GM19238 (cell line): ENCODE data around the gene SRPRB.

Source experiments
- DNase-seq: peaks from one replicate; pipeline ENCODE4 v3.0.0; 2011; ENCODE audit warnings: low spot score; ENCODE audit not compliant: insufficient read length

Gene SRPRB, protein sequence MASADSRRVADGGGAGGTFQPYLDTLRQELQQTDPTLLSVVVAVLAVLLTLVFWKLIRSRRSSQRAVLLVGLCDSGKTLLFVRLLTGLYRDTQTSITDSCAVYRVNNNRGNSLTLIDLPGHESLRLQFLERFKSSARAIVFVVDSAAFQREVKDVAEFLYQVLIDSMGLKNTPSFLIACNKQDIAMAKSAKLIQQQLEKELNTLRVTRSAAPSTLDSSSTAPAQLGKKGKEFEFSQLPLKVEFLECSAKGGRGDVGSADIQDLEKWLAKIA

DNA sequence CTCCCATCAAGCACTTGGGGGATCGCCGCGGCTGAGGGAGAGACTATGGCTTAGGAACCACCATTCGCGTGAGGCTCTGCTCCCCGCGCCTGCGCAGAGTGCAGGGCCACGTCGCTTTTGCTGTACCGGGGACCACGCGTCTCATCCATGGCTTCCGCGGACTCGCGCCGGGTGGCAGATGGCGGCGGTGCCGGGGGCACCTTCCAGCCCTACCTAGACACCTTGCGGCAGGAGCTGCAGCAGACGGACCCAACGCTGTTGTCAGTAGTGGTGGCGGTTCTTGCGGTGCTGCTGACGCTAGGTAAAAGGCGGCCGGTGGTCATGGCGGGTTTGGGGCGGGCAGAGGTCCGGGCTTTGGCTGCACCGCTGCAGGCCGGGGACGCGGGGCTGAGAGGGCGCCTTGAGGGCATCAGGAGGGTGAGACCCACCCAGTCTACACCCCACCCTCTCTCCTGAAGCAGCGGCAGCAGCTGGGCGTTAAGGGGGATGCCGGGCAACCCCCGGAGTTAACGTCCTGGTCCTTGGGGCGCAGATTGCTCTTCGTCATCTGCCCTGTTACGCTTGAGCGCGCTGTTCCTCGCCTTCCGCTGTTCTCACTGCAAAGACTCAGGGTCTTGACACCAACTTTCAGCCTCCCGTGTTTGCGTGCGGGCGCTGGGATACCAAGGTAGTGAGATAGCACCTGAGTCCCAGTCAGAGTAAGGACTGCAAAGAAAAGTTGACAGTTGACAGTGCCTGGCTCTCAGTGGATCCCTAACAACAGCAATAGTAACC, at the start of gene SRPRB:
Gene SRPRB, plus strand, starts transcription at position 114 of the 774 bp plus-strand sequence. Its CDS starts 34 bp downstream, at position 148.
- peak; percentile 97 for DNase-seq

DNA sequence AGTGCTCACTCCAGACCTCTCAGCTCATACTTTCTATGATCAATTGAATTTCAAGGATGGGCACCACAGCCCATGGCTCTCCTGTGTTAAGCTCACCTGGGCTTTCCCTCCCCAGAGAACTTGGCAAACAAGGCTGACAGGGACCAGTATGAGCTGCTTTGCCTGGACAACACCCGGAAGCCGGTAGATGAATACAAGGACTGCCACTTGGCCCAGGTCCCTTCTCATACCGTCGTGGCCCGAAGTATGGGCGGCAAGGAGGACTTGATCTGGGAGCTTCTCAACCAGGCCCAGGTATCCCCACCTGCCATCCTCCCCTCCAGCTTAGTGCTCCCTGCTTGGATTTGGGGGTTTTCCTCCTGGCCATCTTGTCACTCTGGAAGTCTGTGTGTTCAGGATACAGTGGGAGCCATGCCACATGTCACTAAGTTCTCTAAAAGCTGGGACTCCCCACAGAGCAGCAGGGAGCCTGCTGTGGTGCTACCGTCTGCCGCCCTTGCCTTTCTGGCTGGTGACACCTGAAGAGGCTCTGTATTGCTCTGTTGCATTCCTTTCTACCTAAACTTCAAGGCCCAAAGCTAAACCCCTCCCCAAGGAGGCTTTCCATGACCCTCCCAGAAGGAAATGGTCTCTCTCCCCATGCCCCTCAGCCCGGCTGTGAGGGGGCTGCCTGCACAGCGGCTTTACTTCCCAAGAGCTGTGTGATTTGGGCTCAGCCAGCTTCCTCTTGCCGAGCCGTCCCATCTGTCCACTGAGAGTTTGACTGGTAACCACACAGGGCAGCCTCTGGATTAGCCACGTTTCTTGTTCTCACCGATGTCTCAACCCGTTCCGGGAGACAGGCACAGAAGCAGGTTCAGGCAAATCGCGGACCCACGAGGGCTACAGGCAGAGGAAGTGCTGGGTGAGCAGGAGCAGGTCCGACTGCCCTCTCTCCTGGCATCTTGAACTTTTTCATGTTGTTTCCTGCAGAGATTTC, 48.6 kb upstream of the SRPRB start:
- no peak for DNase-seq

DNA sequence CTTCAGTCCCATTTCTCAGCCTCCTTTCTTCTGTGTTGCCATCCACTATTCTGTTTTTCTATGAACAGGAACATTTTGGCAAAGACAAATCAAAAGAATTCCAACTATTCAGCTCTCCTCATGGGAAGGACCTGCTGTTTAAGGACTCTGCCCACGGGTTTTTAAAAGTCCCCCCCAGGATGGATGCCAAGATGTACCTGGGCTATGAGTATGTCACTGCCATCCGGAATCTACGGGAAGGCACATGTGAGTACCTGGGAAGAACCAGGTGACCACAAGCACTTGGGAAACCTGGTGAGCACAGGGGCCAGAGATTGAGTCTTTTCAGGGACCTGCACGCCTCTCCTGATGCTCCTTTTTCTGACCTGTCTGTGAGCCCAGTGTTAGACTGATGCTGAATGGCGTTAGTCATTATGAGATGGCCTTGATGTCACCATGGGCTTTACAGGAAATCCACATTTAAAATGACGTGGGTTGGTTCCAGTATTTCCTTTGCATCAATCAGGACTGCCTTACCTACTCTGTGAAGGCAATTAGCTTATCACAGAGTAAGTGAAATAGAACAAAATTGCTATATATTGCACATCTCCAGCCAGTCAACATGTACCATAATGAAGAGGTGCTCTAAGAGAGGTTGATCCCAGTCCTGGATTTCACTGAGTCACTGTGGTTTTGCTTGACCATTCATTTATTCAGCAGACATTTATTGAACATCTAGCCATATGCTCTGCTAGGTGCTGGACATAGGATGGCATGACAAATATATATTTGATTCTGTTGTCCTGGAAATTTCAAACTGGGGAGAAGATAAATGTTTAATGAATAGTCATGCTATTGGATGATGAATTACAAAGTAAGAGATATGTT, 47.7 kb upstream of the SRPRB start:
- no peak for DNase-seq

DNA sequence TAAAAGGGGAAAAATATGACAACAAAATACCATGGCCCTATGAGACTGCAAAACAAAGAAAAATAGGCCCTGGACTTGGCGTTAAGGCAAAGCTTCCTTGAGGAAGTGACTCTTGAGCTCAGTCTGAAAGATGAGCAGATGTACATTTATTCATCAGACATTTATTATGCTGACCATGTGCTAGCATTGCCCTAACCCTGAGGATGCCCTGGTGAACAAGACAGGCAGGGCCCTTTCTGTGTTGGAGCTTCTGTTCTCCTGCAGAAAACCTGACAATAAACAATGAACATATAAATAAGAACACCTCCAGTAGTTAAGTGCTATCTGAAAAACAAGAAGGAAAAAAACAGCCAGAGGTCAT, 47.1 kb upstream of the SRPRB start:
- DNase-seq = no peak

DNA sequence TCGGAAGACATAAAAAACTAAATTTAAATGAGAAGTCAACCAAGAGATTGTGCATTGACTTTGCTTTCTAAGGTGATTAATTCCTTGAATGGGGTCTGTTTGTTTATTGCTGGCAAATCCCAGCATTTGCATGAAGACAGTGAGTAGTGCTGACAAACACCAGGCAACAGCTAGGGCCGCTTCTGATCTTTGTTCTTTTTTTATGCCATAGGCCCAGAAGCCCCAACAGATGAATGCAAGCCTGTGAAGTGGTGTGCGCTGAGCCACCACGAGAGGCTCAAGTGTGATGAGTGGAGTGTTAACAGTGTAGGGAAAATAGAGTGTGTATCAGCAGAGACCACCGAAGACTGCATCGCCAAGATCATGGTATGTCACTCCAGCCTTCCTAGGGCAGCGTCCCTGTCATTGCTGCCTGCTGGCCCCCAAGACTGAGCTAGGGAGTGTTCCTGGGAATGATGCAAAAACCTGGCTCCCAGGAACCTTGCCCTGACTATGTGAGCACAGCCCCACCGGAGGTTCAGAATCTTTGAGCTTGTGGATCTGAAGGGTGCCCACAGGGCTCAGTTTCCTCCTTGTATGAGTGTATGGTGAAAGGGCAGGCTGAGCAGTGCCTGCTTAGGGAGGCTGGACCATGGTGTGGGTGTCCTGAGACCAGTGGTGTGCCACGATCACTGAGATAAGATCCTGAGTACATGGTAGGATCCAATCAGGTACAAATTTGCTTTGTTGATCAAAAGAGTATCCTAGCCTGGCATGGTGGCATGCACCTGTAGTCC, 46.5 kb upstream of the SRPRB start:
- DNase-seq = no peak

DNA sequence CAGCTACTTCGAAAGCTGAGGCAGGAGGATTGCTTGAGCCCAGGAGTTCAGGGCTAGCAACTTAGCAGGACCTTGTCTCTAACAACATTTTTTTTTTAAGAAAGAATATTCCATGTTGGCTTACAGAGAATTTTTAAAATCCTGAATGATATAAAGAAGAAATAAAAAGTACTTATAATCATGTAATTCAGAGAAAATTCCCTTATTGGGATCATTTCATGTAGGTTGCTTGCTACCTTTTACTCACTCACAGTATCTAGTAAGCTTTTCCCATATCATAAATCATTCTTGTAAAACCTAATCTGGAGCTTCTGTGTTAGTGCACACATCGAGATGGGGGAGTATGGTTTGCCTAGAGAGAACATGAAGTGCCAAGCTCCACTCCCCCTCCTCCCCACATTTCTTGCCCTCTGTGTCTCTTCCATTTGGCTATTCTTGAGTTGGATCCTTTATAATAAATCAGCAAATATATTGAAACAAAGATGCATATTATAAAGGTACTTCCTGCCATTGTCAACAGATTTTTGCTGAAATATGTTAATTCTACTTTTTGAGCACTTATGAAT, 45.8 kb upstream of the SRPRB start:
- no peak for DNase-seq

DNA sequence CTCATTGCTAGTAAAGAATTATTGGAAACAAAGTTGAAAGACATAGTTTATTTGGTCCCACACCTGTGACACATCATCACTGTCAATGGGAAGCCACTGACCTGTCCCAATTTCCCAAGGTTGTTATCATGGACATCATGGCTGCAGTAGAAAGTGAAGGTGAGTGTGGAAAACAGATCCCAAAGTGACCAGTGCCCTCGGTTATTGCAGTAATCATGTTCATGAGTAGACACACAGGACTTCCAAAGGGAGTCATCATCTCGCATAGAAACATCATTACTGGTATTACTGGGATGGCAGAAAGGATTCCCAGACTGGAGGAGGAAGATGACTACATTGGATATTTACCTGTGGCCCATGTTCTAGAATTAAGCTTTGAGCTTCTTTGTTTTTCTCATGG, 44.7 kb upstream of the SRPRB start:
- DNase-seq = no peak

DNA sequence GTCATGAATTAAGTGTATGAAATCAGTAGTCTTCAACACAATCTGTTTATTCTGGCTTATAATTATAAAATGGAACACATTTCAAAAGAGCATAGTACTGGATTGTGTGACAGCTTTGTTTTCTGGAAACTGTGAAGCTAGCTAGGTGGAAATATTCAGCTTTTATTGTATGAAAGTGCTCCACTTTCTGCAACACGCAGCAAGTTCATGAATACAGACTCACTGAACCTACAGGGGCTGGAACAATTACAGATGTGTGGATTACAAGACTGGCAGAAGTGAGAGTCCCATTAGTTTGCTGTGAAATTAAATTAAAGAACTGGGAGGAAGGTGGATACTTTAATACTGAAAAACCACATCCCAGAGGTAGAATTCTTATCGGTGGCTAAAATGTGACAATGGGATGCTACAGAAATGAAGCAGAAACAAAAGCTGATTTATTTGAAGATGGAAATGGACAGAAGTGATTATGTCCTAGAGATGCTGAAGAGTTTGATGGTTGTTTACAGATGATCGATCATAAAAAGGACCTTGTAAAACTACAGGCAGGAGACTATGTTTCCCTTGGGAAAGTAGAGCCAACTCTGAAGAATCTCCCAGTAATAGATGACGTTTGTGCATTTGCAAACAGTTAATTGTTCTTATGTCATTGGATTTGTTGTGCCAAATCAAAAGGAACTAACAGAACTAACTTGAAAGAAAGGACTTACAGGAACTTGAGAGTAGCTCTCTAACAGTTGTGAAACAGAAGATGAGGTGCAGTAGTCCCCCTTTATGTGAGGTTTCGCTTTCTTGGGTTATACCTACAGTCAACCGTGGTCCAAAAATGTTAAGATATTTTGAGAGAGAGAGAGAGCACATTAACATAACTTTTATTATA, 43.8 kb upstream of the SRPRB start:
- no peak for DNase-seq

DNA sequence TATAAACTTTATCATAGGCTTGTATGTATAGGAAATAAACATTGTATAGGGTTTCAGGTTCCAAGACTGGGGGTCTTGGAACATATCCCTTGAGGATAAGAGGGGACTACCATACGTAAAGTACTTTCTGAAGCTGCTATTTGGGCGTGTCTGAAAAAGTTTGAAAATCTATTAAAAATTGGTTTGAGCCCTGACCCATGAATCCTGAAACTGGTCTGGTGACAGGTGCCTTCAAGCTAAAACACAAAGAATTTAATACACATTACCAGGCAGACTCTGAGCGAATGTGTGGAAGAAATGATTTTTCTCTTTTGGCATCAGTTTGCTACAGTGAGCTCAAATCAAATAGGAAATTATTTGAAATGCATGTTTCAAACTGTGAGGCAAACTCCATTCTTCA, 43.1 kb upstream of the SRPRB start:
- no peak for DNase-seq

DNA sequence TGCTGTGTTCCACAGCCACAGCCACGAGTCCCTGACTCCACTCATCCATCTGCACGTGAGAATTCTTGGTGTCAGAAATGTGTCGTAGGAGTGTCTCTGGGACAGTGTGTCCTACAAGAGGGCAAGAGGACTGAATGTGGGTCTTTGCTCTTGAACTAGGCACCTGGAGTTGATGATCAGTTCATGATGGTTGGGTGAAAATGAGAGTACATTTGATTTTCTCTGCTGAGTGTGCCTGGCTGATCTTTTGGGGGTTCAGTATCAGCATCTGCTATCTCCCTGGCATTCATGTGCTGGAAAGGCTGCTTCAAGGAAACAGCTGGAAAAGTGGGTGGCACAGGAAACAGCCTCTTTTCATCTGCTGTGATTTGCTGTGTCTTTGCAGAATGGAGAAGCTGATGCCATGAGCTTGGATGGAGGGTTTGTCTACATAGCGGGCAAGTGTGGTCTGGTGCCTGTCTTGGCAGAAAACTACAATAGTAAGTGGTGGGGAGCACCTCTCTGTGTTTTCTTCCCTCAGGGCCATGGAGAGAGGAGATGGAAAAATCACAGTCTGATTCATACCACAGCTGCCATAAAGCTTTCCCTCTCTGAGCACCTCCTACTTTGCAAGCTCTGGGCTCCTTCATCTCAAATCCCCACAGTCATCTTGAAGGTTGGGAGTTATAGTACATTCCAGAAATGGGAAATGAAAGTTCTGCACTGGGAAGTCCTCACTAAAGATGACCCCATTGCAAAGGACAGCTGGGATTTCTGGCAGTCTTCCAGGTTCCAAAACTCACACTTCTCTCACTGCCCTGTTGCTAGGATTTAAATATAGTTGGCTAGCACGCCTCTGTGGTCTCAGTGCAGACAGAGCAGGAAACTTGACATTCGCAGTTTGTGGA, 41.6 kb upstream of the SRPRB start:
- DNase-seq = no peak

DNA sequence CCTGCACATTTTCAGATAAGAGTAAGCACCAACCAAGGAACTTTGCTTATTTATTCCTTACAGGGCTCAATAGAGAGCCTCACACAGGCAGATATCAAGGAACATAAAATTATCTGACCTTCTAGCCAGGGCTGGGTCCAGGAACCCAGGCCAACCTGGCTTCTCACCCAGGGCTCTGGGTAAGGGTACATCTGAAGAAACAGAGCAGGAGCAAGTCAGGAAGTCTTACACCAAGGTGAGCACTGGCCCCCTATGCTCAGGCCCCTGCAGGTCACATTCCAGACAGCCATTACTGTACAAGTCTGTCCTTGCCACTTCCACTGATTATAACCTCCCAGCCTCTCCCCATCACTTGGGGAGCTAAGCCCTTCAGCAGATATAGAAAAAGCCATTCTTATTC, 40.4 kb upstream of the SRPRB start:
- DNase-seq = no peak

DNA sequence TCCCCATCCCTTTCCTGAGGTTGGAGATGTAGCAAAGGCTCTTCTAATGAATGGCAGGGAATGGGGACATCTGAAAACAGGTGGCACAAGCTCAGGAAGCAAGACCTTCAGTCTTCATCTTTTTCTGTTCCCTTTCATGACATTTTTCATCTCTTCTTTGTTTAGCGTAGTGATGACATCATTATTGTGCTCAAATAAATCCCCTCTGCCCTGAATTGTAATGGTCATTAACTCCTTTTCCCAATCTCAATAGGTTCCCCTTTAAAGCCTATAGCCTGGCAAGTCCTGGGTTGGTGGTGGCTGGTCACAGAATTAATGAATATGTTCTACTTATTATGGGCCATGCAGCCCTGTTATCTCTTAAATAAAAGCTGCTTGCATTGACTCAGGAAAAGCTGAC, 38.0 kb upstream of the SRPRB start:
- no peak for DNase-seq

DNA sequence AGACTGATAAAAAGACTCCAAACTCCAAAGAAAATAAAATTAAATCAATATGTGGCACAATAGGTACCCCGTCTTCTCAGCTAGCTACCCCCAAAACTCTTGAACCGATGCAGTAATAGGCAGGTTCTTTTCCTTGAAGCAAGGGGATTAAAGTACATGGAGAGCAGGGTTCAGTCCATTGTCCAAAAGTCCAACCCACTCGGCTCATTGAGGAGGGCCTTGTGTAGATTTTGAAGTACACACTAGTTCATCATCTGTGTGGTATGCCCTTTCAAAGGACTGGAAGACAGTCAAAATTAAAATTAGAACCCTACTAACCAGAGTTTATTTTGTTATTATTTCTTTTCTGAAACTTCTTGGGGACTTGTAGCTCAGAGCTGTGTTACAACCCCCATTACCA, 36.1 kb upstream of the SRPRB start:
- no peak for DNase-seq

DNA sequence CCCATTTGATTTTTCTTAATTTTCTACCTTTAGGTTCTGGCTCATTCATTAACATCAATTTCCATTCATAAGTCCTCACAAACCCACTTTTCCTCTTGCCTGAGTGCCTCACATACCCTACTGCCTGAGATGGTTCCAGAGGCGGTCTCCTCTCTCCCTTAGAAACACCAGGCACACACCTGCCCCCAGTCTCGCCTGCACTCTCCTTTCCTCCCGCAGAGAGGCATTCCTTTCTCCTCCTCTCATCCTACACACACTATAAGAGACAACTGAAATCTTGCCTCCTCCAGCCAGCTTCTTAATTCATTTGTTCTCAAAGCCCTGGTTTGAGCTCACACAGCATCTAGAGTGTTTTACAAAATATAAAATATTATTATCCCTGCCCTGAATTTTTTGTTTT, 31.9 kb upstream of the SRPRB start:
- DNase-seq = no peak

DNA sequence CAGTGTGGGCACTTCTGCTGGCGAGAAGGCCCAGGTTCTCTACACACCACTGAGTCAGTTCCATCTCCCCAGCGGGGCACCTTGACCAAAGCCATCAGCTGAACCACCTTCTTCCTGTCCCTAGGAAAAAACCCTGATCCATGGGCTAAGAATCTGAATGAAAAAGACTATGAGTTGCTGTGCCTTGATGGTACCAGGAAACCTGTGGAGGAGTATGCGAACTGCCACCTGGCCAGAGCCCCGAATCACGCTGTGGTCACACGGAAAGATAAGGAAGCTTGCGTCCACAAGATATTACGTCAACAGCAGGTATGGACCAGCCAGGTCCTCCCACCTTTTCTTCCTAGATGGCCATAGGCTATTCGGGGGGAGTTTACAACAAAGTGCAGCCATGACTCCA, 30.3 kb upstream of the SRPRB start:
- no peak for DNase-seq

DNA sequence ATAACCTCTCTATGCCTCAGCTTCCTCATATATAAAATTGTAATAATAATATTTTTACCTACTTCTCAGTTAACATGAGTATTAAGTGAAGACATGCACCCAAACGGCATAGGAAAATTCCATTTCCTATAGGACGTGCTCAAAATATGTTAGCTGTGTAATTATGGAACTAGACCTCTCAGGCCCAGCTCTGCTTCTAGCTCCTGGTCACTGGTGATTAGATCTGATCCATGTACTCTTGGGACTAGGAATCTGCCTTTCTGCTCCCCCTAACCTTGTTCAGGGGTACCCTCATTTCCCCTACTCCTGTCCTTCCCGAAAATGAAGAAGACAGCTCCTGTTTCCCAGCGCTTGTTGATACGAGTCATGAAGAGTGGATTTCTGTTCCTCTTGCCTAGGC, 29.8 kb upstream of the SRPRB start:
- no peak for DNase-seq

DNA sequence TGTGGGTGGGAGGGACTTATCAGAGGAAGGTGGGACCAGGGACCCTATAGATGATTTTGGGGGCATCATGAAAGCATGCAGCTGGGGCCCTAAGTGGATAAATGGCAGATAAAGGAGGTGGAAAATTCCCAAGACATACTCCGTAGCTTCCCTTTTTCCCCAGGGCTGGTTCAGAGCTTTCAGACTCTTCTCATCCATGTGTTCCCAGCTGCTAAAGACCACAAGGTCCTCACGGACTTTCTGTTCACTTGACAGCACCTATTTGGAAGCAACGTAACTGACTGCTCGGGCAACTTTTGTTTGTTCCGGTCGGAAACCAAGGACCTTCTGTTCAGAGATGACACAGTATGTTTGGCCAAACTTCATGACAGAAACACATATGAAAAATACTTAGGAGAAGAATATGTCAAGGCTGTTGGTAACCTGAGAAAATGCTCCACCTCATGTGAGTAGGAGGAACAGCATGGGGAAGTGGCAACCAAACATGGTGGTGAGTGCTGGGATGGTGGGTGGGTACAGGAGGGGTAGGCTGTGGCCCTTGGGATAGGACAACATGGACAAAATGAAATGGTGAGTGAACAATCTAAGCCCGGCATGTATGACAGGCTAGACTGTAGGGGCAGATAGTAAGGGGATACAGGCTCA, 28.7 kb upstream of the SRPRB start:
- DNase-seq = no peak
